Adipose tissue (tissue), 3 donors: Measurements from ENCODE around the gene IZUMO4. TPM values are rescaled to one million over a fixed set of nuclear protein-coding genes. Genes with fewer than 3 reads are reported as not detected.
"Not testable (repeated sequence)": the region's sequence is repeated elsewhere in the genome, so short reads cannot be mapped to it uniquely, and the experiment has no call there.

ENCODE experiments used
- H3K27ac ChIP-seq: one replicate; pipeline ENCODE4 v1.5.1; 2013; ENCODE audit warnings: low read depth, low read length
- WGBS, 3 donors: extraction: QIAGEN DNeasy Blood & Tissue Kit; methylation state at CpG; one replicate each; pipeline ENCODE4 v1.1.7; 2013; 5-methylcytosine and 5-hydroxymethylcytosine counted together
- polyA plus RNA-seq, 3 donors: library from polyadenylated mRNA; stranded (reverse); fragments of 200-250 nt; gene quantifications; one replicate each; pipeline ENCODE4 v1.2.3, GENCODE V29; 2013
- donor health status: healthy with polysubstance abuse.
- donor health status: Bipolar disorder and iron deficiency.
- donor health status: healthy.

Gene IZUMO4
- polyA plus RNA-seq, 3 donors = 6.5 to 18.7 (median 17.0) TPM

DNA sequence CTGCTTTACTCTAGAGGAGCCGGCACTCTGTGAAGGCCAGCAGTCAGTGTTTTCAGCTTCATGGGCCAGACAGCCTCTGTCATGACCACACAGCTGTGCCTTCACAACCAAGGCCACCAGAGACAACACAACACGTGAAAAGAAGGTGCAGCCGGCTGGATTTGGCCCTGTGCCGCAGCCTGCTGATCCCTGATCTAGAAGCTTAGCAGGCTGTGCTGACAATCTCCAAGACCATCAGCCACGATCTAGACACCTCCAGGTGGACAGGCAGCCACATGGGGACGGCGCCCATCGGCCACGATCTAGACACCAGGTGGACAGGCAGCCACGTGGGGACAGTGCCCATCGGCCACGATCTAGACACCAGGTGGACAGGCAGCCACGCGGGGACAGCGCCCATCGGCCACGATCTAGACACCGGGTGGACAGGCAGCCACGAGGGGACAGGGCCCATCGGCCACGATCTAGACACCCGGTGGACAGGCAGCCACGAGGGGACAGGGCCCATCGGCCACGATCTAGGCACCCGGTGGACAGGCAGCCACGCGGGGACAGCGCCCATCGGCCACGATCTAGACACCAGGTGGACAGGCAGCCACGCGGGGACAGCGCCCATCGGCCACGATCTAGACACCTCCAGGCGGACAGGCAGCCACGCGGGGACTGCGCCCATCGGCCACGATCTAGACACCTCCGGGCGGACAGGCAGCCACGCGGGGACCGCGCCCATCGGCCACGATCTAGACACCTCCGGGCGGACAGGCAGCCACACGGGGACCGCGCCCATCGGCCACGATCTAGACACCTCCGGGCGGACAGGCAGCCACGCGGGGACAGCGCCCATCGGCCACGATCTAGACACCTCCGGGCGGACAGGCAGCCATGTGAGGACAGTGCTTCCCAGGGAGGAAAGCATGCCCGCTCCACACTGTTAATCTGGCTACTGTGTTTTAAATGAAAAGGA lies 34.6 kb downstream of the IZUMO4 start:
- 89 to 90% (median 89%) methylated on average over 62 to 67 of the region's 67 CpGs for WGBS, 3 donors
- H3K27ac ChIP-seq = not testable (repeated sequence)

DNA sequence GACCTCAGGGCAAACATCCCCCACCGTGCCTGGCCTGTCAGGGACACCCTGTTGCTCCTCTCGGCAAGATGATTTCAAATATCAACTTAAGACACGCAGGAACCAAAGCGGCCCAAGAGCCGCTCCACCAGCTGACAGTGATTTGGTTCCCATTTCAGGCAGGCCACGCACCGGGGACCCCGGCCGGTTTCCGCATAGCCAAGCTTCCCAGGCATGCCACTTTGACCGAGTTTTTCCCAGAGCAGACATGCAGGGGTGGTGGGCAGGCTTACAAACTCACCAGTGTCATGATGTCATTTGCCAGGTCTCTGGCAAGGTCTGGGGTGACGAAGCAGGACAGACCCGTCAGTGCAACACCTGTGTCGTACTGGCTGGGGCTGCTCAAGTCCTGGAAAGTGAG lies 35.5 kb downstream of the IZUMO4 start:
- no peak overlapping the region for H3K27ac ChIP-seq
- 77 to 94% (median 89%) methylated on average over 14 of the region's 14 CpGs for WGBS, 3 donors

DNA sequence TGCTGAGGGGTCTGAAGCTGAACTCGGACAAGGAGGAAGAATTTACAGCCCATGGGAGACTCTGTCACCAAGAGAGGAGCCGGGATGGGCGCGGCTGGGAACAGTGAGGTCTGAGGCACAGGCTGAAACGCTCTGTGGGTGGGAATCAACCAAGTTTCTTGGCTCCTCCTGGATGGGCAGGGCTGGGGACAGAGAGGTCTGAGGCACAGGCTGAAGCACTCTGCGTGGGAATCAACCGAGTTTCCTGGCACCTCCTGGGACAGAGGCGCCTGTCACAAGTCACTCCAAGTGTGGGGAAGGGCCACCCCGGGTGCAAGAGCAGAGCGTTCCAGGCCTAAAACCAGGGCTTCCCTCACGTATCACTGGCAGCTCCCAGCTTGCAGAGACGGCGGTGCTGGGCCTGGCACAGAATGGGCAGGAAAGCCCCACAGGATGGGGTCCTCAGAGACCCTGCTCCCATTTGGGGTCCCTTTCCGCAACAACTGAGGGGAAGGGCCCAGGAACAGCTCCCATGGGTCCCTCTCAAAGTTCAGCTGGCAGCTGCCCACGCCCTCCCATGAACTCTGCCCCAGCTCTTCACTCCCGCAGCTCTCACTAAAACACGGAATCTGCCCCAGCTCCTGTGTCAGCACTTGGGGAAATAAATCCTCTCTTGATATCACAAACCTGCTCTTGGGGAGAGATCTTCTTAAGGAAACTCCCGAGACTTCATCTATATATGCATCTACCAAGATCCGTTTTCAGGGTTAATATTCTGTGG lies 36.2 kb downstream of the IZUMO4 start:
- H3K27ac ChIP-seq = no peak overlapping the region
- 65 to 87% (median 74%) methylated on average over 16 to 19 of the region's 19 CpGs for WGBS, 3 donors

DNA sequence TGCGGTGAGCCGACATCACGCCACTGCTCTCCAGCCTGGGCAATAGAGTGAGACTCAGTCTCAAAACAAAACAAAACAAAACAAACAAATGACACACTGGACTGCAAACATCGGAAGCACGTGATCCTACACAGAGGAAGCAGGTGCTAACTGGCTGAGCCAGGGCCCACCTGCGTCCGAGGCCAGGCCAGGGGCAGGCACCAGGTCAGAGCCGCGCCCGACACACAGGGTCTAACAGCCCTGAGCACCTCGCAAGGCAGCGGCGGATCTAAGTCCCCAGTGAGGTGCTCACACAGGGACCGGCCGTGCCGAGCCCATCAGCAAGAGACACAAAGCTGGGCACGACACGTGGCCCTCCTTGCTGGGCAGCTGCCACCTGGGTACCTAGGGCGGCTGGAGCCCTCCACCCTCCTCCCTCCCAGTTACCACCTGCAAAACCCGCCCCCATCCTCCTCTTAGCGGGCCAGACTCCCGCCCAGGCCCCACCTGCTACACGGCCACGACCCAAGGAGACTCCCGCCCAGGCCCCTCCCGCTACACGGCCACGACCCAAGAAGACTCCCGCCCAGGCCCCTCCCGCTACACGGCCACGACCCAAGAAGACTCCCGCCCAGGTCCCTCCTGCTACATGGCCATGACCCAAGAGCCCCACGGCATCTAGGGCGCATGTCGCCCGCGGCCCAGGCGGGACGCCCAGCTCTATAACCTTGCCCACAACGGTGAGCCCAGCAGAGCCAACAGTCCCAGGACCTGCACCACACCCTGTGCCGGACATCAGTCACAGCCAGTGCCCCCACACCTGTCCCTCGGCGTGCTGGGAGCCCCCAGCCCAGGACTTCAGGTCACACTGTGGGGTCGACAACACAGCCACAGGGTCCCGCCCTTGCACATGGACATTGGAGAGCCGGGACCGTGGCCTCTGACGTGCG lies 39.0 kb downstream of the IZUMO4 start:
- 88 to 91% (median 89%) methylated on average over 44 to 50 of the region's 50 CpGs for WGBS, 3 donors
- H3K27ac ChIP-seq = no peak overlapping the region

DNA sequence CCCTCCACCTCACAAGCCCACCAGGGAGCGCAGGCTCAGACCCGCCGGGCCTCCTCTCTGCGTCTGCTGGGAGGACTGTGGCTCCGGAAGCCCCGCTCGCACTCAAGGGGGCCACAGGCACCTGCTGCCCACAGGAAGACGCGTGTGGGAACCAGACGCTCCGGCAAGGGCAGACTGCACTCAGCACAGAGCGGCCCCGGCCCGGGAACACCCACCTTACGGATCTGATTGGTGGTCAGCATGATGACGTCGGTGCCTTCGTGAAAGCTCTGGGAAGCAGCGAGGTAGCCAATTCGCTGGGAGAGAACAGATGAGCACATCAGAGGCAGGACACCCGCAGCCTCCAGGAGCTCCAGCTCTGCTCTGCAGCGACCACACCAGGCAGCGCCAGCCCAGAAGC lies 40.1 kb downstream of the IZUMO4 start:
- WGBS, 3 donors = 94 to 95% (median 95%) methylated on average over 23 of the region's 23 CpGs
- H3K27ac ChIP-seq = no peak overlapping the region

DNA sequence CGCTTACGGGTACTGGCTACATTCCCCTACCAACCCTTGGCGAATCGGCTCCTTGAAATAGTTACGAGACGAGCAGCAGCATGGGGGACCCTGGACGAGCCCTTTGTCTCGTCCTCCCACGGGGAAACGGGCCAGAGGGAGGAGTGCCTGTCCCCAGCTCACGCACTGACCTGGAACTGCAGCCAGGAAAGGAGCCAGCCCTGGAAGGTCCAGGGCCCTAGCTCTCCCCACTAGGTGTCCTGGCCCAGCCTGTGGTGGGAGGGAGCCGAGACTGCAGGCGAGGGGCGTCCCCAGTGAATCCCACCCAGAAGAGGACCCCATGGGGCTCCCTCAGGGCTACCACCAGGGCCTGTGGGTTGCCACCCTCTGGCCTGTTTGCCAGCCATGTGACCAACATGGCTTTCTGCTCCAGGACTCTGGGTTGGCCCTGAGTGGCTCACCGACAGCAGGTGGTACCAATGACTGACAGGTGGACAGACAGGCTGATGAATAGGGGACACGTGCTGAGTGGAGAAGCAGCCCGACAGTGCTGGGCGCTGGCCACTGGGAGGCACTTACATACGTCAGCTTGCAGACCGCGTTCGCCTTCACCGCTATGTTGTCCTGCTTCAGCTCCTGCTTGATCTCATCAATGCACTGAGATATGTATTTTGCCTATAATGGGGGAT lies 41.5 kb downstream of the IZUMO4 start:
- WGBS, 3 donors = 87 to 94% (median 92%) methylated on average over 23 of the region's 23 CpGs
- H3K27ac ChIP-seq = no peak overlapping the region

DNA sequence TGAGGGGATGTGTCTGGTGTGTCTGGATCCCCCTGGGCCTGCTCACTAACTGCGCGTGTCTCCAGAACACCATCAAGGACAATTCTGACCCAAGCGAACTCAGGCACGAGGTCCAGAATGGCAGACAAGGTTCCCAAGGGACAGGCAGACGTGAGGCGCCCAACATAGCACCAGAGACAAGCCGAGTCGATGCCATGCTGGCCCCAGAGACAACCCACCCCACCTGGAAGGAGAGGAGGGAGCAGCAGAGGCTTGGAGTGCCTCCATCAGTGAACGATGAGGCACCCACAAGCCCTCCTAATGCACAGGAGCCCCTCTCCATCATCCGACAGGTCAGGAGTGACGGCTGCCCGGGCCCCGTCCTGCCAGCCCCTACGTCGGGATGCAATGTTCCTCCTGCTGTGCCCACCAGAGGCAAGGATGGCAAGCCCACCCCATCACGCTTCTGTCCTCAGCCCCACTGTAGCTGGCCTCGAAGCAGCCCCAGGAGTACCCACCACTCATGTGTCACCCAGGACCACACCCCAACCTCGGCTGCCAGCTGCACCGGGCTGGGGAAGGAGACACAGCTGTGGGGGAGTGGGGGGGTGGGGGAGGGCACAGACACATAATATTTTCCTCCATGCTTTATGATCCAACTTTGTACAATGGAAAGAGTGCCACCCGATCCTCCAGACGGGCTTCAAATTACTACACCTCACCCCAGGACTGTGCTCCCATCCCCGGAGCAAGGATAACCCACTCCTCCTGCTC lies 42.8 kb downstream of the IZUMO4 start:
- H3K27ac ChIP-seq = no peak overlapping the region
- 83 to 84% (median 83%) methylated on average over 21 to 22 of the region's 22 CpGs for WGBS, 3 donors

DNA sequence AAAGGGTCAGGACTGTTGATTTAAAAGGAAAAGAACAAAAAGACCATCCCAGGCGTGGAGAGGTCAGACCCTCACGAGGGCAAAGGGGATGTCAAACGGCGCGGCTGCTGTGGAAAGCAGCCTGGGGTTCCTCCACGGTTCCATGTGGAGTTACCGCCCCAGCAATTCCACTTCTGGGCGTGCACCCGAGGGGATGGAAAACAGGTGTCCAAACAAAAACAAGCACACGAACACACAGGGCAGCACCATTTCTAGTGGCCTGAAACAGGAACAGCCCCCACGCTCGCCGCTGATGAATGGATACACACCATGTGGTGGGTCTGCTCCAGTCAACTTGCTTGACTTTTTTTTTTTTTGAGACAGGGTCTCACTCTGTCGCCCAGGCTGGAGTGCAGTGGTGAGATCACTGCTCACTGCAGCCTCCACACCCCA lies 43.4 kb downstream of the IZUMO4 start:
- no peak overlapping the region for H3K27ac ChIP-seq
- WGBS, 3 donors = 78 to 88% (median 85%) methylated on average over 14 of the region's 14 CpGs

DNA sequence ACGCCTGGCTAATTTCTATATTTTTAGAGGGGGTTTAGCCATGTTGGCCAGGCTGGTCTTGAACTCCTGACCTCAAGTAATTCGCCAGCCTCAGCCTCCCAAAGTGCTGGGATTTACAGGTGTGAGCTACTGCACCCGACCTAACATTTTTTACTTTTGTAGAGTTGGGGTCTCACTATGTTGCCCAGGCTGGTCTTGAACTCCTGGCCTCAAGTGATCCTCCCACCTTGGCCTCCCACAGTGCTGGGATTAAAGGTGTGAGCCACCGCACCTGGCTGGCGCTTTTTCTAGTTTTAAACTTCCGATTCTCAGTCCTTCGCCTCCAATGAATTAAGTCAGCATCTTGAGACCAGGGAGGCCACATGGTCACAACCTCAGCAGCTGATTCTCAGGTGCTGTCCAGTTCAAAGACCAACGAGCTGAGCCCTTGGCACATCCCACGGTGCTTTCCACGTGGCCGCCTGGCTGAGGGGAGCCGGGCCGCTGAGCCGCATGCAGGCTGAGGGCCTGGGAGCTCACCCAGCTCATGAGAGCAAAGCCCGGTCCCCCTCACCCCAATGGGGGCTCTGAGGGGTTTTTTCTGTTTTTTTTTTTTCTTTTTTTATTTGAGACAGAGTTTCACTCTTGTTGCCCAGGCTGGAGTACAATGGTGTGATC lies 45.6 kb downstream of the IZUMO4 start:
- WGBS, 3 donors = 90 to 94% (median 94%) methylated on average over 15 of the region's 15 CpGs
- H3K27ac ChIP-seq = no peak overlapping the region

DNA sequence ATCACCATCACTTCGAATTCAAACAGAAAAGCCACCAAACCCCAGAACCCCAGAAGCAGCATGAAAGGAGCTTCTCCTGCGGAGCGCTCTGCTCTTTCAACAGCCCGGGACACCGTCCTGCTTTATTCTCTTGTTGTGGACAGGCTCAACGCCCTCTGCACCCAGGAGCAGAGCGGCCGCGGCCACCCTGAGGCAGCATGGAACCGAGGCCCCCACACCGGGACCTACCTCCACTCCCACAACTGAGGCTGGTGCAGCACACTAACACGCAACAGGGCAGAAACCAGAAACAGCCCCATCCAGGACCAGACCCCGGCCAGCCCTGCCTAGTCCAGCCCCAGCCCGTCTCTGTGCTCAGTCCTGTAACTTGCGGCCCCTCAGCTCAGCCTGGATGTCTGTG lies 47.5 kb downstream of the IZUMO4 start:
- H3K27ac ChIP-seq = no peak overlapping the region
- 90 to 95% (median 92%) methylated on average over 15 of the region's 15 CpGs for WGBS, 3 donors

DNA sequence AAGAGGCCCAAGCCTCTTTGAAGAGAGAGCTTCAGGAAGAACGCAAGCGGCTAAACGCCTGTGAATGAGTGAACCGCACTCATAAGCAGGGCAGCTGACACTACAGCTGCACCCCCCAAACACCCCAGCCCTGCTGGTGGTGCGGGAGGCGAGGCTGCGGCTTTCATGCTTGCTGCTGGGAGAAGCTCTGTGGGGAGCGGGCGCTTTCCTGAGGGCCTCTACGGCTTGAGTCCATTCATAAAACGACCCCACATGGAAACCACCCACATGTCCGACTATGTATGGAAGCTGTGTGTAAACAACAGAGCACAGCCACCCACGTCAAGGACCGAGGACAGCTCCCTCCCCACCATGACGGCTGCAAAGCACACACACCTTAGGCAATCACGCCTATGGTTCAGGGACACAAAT lies 49.1 kb downstream of the IZUMO4 start:
- H3K27ac ChIP-seq = no peak overlapping the region
- WGBS, 3 donors = 52 to 80% (median 75%) methylated on average over 16 of the region's 16 CpGs

DNA sequence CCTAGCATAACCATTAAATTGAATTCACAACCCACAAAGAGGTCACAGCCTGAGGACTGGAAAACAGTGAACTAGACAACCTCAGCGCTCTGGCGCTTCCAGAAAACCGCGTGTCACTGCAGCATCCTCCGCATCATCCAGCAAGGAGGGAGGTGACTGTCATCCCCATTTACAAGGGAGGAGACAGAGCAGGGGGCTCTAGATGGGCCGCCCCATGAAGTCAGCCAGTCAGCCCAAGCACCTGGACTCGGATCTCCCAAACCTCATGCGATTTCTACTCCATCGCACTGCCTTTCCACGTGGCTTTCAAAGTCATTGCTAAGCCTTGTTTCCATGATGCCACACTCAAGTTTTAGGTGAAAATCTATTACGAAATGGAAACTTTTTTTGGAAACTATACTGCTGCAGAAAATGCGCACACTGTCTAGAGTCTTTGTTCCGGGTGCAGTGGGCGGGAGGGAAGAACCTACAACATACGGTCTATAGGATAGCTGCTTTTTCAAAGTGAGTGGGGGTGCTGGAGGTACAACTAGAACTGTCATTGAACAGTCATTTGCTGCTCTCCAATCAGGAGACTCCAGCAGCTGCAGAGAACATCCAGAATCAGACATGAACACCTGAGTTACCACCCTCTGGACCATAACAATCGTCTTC lies 51.9 kb downstream of the IZUMO4 start:
- WGBS, 3 donors = 74 to 87% (median 83%) methylated on average over 16 of the region's 16 CpGs
- H3K27ac ChIP-seq = no peak overlapping the region

Other genes starting within 250 kb of the IZUMO4 start
- 10 to 100 TPM; 11.0 to 29.2 (median 23.5) TPM for gene REXO1, start 248.4 kb upstream of the IZUMO4 start, polyA plus RNA-seq
- 10 to 100 TPM in 1 of 3 donors, 1 to 10 TPM in 2; 3.7 to 14.4 (median 9.8) TPM for gene KLF16, start 233.3 kb upstream of the IZUMO4 start, polyA plus RNA-seq
- 10 to 100 TPM; 46.1 to 92.9 (median 59.2) TPM for gene ABHD17A, start 211.4 kb upstream of the IZUMO4 start, polyA plus RNA-seq
- 1 to 10 TPM; 2.2 to 4.2 (median 4.2) TPM for gene ADAT3, start 191.5 kb upstream of the IZUMO4 start, polyA plus RNA-seq
- 10 to 100 TPM; 18.7 to 29.2 (median 24.0) TPM for gene SCAMP4, start 191.5 kb upstream of the IZUMO4 start, polyA plus RNA-seq
- gene CSNK1G2, start 155.7 kb upstream of the IZUMO4 start, polyA plus RNA-seq = 10 to 100 TPM; 24.6 to 73.9 (median 42.8) TPM
- 10 to 100 TPM; 32.5 to 57.5 (median 47.4) TPM for gene BTBD2, start 81.2 kb upstream of the IZUMO4 start, polyA plus RNA-seq
- gene MKNK2, start 45.7 kb upstream of the IZUMO4 start, polyA plus RNA-seq = 100 to 1,000 TPM; 175 to 226 (median 190) TPM
- gene MOB3A, start 589 bp upstream of the IZUMO4 start, polyA plus RNA-seq = 10 to 100 TPM; 10.1 to 35.7 (median 28.6) TPM
- gene AP3D1, start 54.7 kb downstream of the IZUMO4 start, polyA plus RNA-seq = 10 to 100 TPM; 68.0 to 70.9 (median 69.8) TPM
- gene DOT1L, start 67.0 kb downstream of the IZUMO4 start, polyA plus RNA-seq = 10 to 100 TPM in 1 of 3 donors, 1 to 10 TPM in 2; 5.8 to 17.4 (median 8.4) TPM
- gene PLEKHJ1, start 139.4 kb downstream of the IZUMO4 start, polyA plus RNA-seq = 100 to 1,000 TPM in 1 of 3 donors, 10 to 100 TPM in 2; 64.6 to 108 (median 84.1) TPM
- gene SF3A2, start 139.9 kb downstream of the IZUMO4 start, polyA plus RNA-seq = 10 to 100 TPM; 31.2 to 36.4 (median 34.2) TPM
- under 1 TPM; 0.45 to 0.67 (median 0.59) TPM for gene AMH, start 152.4 kb downstream of the IZUMO4 start, polyA plus RNA-seq
- under 1 TPM; 0.56 to 0.74 (median 0.56) TPM for gene JSRP1, start 159.5 kb downstream of the IZUMO4 start, polyA plus RNA-seq
- gene PEAK3, start 185.3 kb downstream of the IZUMO4 start, polyA plus RNA-seq = under 1 TPM; 0.10 to 0.48 (median 0.45) TPM
- gene LINGO3, start 211.2 kb downstream of the IZUMO4 start, polyA plus RNA-seq = under 1 TPM in 2 of 3 donors, not detected in 1; 0.05 to 0.19 TPM
- 100 to 1,000 TPM in 2 of 3 donors, 10 to 100 TPM in 1; 97.8 to 222 (median 149) TPM for gene LSM7, start 231.7 kb downstream of the IZUMO4 start, polyA plus RNA-seq
- 10 to 100 TPM; 39.4 to 46.2 (median 45.5) TPM for gene SPPL2B, start 231.8 kb downstream of the IZUMO4 start, polyA plus RNA-seq